Colonic mucosa (tissue), 4 donors: Measurements from ENCODE around the gene CEP85. TPM values are rescaled to one million over a fixed set of nuclear protein-coding genes. Genes with fewer than 3 reads are reported as not detected.

Source experiments
- DNase-seq: peaks from one replicate; pipeline ENCODE4 v3.0.0-alpha.2; 2020
- H3K27ac ChIP-seq: fragments of 200-600 bp; one replicate; pipeline ENCODE4 v1.8.0; 2021
- H3K27me3 ChIP-seq: fragments of 200-600 bp; one replicate; pipeline ENCODE4 v1.8.0; 2021
- H3K36me3 ChIP-seq: fragments of 200-600 bp; one replicate; pipeline ENCODE4 v1.8.0; 2021
- H3K4me1 ChIP-seq: fragments of 200-600 bp; one replicate; pipeline ENCODE4 v1.8.0; 2021; ENCODE audit warnings: mild to moderate bottlenecking
- H3K4me3 ChIP-seq: fragments of 200-600 bp; one replicate; pipeline ENCODE4 v1.8.0; 2021
- H3K9ac ChIP-seq, 2 donors: one replicate each; pipeline ENCODE4 v1.7.0; 2013; ENCODE audit warnings: control low read depth in 2 of 2, low read depth in 2 of 2, low read length in 2 of 2
- H3K9me3 ChIP-seq: fragments of 200-600 bp; one replicate; pipeline ENCODE4 v1.8.0; 2021
- intact Hi-C: fragments of 100-400 bp; cut with DNase I; formaldehyde crosslinking; loops from one replicate; pipeline ENCODE4 v1.14.1; 2022
- total RNA-seq, 2 donors: library from RNA; stranded (reverse); fragmentation: NEBNext Ultra II Directional in 1 of 2; extraction: Animal tissue kit (Norgen Biotek cat#: 25700) in 1 of 2; gene quantifications; one replicate each; pipeline ENCODE4 v1.2.1, GENCODE V29; 2021
- TF ChIP-seq, protein P1 (sequence below): fragments of 200-600 bp; IDR thresholded peaks from one replicate; pipeline ENCODE4 v1.8.0; 2022; ENCODE audit warnings: antibody characterized with exemption, mild to moderate bottlenecking
- donor health status: healthy.
- donor health status: DM: no; HTN: no; CAD: no.
- donor health status: DM: no; HTN: no; CAD: no.

The CEP85 gene
- total RNA-seq, 2 donors from 2014 or later: 10.7 to 18.8 TPM

DNA sequence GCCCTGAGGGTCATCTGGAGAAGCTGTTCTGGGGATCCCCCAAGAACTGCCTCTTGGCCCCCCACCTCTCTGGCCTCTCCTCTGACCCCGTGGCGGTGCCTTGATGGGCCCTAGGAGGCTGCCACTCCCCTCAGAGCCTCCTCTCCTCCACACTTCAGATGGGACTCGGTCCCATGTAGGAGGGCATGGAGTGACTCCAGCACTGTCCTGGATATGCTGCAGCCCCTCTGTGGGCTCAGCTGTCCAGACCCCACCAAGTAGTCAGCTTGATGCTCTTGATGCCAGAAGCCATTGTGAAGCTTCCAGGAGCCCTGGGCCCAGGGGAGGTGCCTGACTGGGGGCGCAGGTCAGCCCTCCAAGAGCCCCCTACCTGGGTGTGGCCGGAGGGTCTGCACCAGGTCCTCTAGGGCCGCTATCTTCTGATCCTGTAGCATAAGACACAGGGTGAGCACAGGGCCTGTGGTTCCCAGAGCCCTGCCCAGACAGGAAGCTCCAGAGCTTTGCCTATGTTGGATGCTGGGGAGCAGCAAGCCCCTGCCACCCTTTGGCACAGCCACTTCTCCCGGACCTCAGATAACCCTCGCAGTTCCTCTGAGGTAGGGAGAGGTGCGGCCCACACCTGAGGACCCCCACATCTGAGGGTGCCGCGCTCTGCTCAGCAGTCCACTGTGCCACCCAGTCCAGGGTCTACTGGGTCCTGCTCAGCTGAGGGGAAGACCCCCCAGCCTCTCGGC lies 63.2 kb downstream of the CEP85 start:
- no peak overlapping the region for H3K4me3 ChIP-seq
- no peaks in the 10 kb centered on the region for H3K27me3 ChIP-seq
- no peak overlapping the region for H3K27ac ChIP-seq
- no peaks in the 10 kb centered on the region for H3K4me1 ChIP-seq
- H3K36me3 ChIP-seq: no peaks in the 10 kb centered on the region
- no peaks in the 10 kb centered on the region for H3K9me3 ChIP-seq
- intact Hi-C loops: no loop called here
- no peak overlapping the region for H3K9ac ChIP-seq
- TF ChIP-seq, protein P1, sequence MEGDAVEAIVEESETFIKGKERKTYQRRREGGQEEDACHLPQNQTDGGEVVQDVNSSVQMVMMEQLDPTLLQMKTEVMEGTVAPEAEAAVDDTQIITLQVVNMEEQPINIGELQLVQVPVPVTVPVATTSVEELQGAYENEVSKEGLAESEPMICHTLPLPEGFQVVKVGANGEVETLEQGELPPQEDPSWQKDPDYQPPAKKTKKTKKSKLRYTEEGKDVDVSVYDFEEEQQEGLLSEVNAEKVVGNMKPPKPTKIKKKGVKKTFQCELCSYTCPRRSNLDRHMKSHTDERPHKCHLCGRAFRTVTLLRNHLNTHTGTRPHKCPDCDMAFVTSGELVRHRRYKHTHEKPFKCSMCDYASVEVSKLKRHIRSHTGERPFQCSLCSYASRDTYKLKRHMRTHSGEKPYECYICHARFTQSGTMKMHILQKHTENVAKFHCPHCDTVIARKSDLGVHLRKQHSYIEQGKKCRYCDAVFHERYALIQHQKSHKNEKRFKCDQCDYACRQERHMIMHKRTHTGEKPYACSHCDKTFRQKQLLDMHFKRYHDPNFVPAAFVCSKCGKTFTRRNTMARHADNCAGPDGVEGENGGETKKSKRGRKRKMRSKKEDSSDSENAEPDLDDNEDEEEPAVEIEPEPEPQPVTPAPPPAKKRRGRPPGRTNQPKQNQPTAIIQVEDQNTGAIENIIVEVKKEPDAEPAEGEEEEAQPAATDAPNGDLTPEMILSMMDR: no peak
- DNase-seq: no peak

DNA sequence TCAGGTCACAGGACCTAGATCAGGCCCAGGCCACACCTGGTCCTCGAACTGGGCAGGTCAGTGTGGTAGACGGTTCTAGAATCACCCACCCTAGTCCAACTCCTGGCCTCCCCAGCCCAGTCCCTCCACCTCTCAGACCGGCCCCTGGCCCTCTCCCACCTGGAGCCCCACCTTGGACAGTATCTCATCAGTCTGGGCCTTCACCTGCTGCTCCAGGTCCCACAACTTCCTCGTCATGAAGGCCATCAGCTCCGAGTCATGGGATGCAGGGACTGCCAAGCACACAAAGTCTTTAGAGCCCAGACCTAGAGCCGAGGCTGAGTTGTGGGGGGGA lies 63.8 kb downstream of the CEP85 start:
- H3K9ac ChIP-seq: no peak overlapping the region
- TF ChIP-seq, protein P1: no peak
- no peaks in the 10 kb centered on the region for H3K36me3 ChIP-seq
- DNase-seq: no peak
- H3K4me3 ChIP-seq: no peak overlapping the region
- intact Hi-C loops: no loop called here
- no peaks in the 10 kb centered on the region for H3K9me3 ChIP-seq
- no peaks in the 10 kb centered on the region for H3K4me1 ChIP-seq
- H3K27me3 ChIP-seq: no peaks in the 10 kb centered on the region
- no peak overlapping the region for H3K27ac ChIP-seq

DNA sequence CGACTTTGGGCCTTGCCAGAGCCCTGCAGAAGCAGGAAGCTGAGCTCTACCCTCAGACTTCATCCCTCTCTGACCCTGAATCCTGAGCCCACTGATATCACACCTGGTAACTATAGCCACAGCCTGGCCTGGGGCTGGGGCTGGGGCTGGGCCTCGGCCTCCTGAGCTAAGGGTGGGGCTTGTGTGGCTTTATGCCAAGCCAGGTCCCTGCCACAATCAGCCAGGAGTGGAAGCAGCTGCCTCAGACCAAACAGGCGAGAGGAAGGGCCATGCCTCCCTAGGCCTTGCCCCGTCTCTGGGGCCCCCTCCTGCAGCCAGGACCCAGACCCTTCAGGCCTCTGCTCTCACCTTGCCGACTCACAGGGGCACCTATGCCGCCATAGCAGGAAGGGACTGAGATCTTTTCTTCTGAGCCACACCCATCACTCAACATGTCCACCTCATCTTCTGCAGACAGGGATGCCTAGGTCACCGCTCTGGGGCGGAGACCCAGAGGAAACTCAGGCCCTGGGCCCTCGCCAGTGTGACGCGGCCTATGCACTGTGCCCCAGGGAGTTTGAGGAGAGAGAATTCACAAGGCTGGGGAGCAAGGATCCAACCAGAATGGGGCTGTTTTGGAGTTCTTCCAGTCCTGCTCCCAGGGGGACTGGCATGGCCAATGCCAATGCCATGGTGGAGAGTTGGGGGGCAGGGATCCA lies 66.7 kb downstream of the CEP85 start:
- intact Hi-C loops: no loop called here
- Histone ChIP-seq H3K4me1 (peaks cover 2% of the 10 kb centered on the region), H3K27ac (no peak overlapping the region), H3K9ac (no peak overlapping the region), H3K36me3 (no peaks in the 10 kb centered on the region), H3K4me3 (no peak overlapping the region), H3K27me3 (no peaks in the 10 kb centered on the region), H3K9me3 (no peaks in the 10 kb centered on the region)
- no peak for DNase-seq
- TF ChIP-seq, protein P1: no peak

- intact Hi-C loops: no loop called here
- H3K27me3 ChIP-seq: no peaks in the 10 kb centered on the region
- no peak overlapping the region for H3K4me3 ChIP-seq
- TF ChIP-seq, protein P1: no peak
- H3K4me1 ChIP-seq: peaks cover 4% of the 10 kb centered on the region
- H3K9ac ChIP-seq: peak overlapping the region in 1 of 2 donors; percentile 15
- no peaks in the 10 kb centered on the region for H3K9me3 ChIP-seq
- H3K27ac ChIP-seq: no peak overlapping the region
- no peak for DNase-seq
- H3K36me3 ChIP-seq: no peaks in the 10 kb centered on the region
Observed at GRCh38 chr1:26302733-26303405, 68.9 kb downstream of the CEP85 start.

DNA sequence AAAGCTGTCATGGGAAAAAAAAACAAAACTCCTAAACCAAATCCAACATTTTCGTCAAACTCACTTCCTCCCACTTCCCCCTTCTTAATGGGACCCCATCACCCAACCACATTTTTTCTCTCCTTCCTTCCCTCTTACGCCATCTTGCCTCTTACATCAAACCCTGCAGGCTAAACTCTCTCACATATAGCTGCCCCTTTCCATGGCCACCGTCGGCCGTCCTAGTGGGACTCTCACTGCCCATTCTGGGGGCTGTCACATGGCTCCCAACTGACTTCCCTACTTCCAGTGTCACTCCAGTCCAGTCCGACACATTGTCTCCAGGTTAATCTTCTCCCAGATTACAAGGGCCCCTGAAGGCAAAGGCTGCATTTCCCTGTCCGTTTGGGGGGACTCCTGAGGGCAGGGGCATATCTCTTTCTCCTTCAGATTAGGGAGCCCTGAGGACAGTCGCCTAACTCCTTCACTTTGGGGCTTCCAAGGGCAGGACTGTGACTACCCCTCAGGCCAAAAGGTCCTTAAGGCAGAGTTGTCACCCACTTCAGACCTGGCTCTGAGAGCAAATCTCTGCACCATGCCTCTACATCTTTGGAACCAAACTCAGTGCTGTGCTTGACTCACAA lies 71.8 kb downstream of the CEP85 start:
- Histone ChIP-seq H3K36me3 (no peaks in the 10 kb centered on the region), H3K9me3 (no peaks in the 10 kb centered on the region), H3K27ac (peak overlapping the region; percentile 50), H3K4me3 (peak overlapping the region; percentile 92), H3K27me3 (no peaks in the 10 kb centered on the region), H3K9ac (peak overlapping the region; percentile 64 to 79), H3K4me1 (peaks cover 4% of the 10 kb centered on the region)
- TF ChIP-seq, protein P1: no peak
- DNase-seq: no peak
- intact Hi-C loops: no loop called here
